ENCODE measurements around the gene KDM5C.

The KDM5C gene

DNA sequence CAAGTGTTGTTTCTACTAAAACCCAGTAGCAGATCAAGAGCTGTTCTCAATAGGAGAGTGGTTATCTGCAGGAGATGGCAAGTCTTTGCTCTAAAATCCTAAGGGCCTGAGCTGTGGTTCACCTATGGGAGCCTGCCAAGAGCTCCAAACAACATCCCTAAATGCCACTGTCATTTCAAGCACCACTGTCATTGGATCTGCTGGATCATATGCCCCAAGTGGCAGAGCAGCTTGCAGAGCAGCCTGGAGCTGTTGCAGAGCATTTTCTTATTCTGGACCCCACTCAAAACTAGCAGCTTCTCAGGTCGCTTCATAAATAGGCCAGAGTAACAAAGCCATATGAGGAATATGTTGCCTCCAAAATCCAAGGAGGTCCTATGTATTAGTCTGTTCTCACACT, 71.4 kb downstream of the KDM5C start:
- no peak for DNase-seq (ENCODE audit: low read depth)
- no peak overlapping the region for H3K4me3 ChIP-seq (replicated peaks; ENCODE audit: low read depth, low read length)
- TF ChIP-seq, protein P1, sequence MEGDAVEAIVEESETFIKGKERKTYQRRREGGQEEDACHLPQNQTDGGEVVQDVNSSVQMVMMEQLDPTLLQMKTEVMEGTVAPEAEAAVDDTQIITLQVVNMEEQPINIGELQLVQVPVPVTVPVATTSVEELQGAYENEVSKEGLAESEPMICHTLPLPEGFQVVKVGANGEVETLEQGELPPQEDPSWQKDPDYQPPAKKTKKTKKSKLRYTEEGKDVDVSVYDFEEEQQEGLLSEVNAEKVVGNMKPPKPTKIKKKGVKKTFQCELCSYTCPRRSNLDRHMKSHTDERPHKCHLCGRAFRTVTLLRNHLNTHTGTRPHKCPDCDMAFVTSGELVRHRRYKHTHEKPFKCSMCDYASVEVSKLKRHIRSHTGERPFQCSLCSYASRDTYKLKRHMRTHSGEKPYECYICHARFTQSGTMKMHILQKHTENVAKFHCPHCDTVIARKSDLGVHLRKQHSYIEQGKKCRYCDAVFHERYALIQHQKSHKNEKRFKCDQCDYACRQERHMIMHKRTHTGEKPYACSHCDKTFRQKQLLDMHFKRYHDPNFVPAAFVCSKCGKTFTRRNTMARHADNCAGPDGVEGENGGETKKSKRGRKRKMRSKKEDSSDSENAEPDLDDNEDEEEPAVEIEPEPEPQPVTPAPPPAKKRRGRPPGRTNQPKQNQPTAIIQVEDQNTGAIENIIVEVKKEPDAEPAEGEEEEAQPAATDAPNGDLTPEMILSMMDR (IDR thresholded peaks at IDR 0.05; ENCODE audit: low read length, missing control alignments) = no peak
